ENCODE data around the gene ADM. TPM values are rescaled to one million over a fixed set of nuclear protein-coding genes. Genes with fewer than 3 reads are reported as not detected.

ADM gene
- total RNA-seq, 1 donor = 925 TPM

GRCh38 chr11:10283991-10284390 is 20.9 kb upstream of the ADM start:
- TF ChIP-seq CTCF (IDR thresholded peaks at IDR 0.05; ENCODE audit: insufficient read depth, low read depth, low read length) = no peak
- no peak for DNase-seq (ENCODE audit: low read depth)
- H3K4me3 ChIP-seq (ENCODE audit: low read depth, low read length) = no peak overlapping the region

- no peak overlapping the region for H3K4me3 ChIP-seq (ENCODE audit: low read depth, low read length)
- TF ChIP-seq CTCF (IDR thresholded peaks at IDR 0.05; ENCODE audit: insufficient read depth, low read depth, low read length) = no peak
- peak; percentile 31 for DNase-seq (ENCODE audit: low read depth)
These were observed 19.6 kb upstream of the ADM start for GRCh38 chr11:10285148-10285802.

GRCh38 chr11:10287140-10287539 is 17.7 kb upstream of the ADM start:
- no peak for DNase-seq (ENCODE audit: low read depth)
- no peak overlapping the region for H3K4me3 ChIP-seq (ENCODE audit: low read depth, low read length)
- no peak for TF ChIP-seq CTCF (IDR thresholded peaks at IDR 0.05; ENCODE audit: insufficient read depth, low read depth, low read length)

- TF ChIP-seq CTCF (IDR thresholded peaks at IDR 0.05; ENCODE audit: insufficient read depth, low read depth, low read length) = no peak
- H3K4me3 ChIP-seq (ENCODE audit: low read depth, low read length) = no peak overlapping the region
- no peak for DNase-seq (ENCODE audit: low read depth)
These were observed 16.8 kb upstream of the ADM start for GRCh38 chr11:10287766-10288715.

GRCh38 chr11:10288881-10289764 is 15.8 kb upstream of the ADM start:
- no peak for TF ChIP-seq CTCF (IDR thresholded peaks at IDR 0.05; ENCODE audit: insufficient read depth, low read depth, low read length)
- H3K4me3 ChIP-seq (ENCODE audit: low read depth, low read length) = no peak overlapping the region
- no peak for DNase-seq (ENCODE audit: low read depth)

- DNase-seq (ENCODE audit: low read depth) = no peak
- H3K4me3 ChIP-seq (ENCODE audit: low read depth, low read length) = no peak overlapping the region
- TF ChIP-seq CTCF (IDR thresholded peaks at IDR 0.05; ENCODE audit: insufficient read depth, low read depth, low read length) = no peak
These were observed 15.0 kb upstream of the ADM start for GRCh38 chr11:10289765-10290380.

All from fibroblast of villous mesenchyme (primary cell).